ENCODE results near the gene ECM2. TPM values are rescaled to one million over a fixed set of nuclear protein-coding genes. Genes with fewer than 3 reads are reported as not detected.
"Not testable (repeated sequence)": the region's sequence is repeated elsewhere in the genome, so short reads cannot be mapped to it uniquely, and the experiment has no call there.

Gene ECM2
- 0.26 and 0.90 TPM in 2 replicates for total RNA-seq

DNA sequence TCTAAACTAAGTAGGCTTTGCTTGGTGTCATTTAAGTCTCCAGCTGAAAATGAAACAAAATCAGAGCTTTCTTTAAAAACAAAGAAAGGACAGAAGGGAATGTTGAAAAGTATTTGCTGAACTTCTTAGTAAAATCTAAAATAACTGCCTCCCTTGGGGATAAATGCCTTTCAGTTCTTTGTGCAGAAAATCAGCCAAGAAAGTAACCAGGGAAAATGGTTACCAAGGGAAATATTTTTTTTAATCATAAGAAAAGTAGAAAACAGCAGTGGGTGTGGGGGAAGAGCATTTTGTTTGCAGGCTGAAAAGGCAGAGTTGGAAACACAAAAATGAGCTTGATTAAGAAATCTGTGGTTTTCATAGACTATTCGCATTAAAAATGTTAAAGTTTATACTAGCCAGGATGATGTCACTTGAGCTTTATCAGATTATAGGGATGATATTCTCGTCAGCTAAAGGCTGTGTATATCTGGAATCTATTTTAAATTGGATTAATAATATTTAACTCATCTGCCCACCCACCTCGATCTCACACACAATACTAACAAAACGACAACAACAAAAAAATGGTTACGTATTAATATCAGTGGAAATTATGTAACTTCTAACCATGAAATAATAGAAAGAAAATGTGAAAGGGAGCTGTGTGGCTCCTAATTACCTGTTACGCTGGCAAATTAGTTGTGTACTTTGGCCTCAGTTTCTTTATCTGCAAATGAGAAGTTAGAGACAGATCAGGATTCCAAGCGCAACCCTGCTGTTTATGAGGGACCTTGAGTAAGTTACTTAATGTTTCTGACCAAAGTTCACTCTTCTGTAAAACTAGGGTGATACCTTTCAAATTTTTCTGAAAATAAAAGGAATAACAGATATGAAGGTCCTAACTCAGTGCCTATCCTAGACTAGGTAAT lies at the start of gene ECM2:
ECM2 (minus strand) TSS at position 51 of the 911 bp plus-strand sequence. CDS start 13,124 bp downstream, outside the sequence.
- Histone ChIP-seq H3K27me3 (ENCODE audit: control insufficient read depth, insufficient read depth, low read length) (no peaks in the 10 kb centered on the region), H3K4me3 (ENCODE audit: low read depth, low read length) (no peak within 1 kb of the TSS), H3K36me3 (ENCODE audit: control insufficient read depth, insufficient read depth, low read length) (no peaks in the 10 kb centered on the region)
- DNase-seq (ENCODE audit: low read depth) (no peak), FAIRE-seq (no peak)
- TF ChIP-seq, protein P1, sequence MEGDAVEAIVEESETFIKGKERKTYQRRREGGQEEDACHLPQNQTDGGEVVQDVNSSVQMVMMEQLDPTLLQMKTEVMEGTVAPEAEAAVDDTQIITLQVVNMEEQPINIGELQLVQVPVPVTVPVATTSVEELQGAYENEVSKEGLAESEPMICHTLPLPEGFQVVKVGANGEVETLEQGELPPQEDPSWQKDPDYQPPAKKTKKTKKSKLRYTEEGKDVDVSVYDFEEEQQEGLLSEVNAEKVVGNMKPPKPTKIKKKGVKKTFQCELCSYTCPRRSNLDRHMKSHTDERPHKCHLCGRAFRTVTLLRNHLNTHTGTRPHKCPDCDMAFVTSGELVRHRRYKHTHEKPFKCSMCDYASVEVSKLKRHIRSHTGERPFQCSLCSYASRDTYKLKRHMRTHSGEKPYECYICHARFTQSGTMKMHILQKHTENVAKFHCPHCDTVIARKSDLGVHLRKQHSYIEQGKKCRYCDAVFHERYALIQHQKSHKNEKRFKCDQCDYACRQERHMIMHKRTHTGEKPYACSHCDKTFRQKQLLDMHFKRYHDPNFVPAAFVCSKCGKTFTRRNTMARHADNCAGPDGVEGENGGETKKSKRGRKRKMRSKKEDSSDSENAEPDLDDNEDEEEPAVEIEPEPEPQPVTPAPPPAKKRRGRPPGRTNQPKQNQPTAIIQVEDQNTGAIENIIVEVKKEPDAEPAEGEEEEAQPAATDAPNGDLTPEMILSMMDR (IDR thresholded peaks at IDR 0.05; ENCODE audit: insufficient read depth, low read length, severe bottlenecking) = no peak

DNA sequence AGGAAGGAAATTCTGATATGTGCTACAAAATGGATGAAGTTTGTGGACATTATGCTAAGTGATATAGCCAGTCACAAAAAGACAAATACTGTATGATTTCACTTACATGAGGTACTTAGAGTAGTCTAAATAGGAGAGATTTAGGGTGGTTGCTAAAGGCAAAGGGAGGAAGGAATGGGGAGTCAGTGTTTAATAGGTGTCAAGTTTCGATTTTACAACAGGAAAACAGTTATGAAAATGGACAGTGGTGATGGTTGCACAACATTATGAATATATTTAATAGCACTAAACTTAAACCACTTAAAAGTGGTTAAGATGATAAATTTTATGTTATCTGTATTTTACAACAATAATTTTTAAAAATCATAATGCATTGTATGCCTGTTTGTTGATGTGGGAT lies 40.4 kb upstream of the ECM2 start:
- no peak for DNase-seq (ENCODE audit: low read depth)
- TF ChIP-seq, protein P1 (IDR thresholded peaks at IDR 0.05; ENCODE audit: insufficient read depth, low read length, severe bottlenecking) = no peak
- no peak for FAIRE-seq
- Histone ChIP-seq H3K27me3 (ENCODE audit: control insufficient read depth, insufficient read depth, low read length) (no peaks in the 10 kb centered on the region), H3K36me3 (ENCODE audit: control insufficient read depth, insufficient read depth, low read length) (no peaks in the 10 kb centered on the region), H3K4me3 (ENCODE audit: low read depth, low read length) (no peak overlapping the region)

DNA sequence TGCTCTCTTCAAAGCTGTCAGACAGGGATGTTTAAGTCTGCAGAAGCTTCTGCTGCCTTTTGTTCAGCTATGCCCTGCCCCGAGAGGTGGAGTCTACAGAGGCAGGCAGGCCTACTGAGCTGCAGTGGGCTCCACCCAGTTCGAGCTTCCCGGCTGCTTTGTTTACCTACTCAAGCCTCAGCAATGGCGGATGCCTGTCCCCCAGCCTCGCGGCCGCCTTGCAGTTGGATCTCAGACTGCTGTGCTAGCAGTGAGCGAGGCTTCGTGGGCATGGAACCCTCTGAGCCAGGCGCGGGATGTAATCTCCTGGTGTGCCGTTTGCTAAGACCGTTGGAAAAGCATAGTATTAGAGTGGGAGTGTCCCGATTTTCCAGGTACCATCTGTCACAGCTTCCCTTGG lies 37.8 kb upstream of the ECM2 start:
- not testable (repeated sequence) for FAIRE-seq; H3K4me3 ChIP-seq (ENCODE audit: low read depth, low read length); H3K27me3 ChIP-seq (ENCODE audit: control insufficient read depth, insufficient read depth, low read length); H3K36me3 ChIP-seq (ENCODE audit: control insufficient read depth, insufficient read depth, low read length); DNase-seq (ENCODE audit: low read depth)

DNA sequence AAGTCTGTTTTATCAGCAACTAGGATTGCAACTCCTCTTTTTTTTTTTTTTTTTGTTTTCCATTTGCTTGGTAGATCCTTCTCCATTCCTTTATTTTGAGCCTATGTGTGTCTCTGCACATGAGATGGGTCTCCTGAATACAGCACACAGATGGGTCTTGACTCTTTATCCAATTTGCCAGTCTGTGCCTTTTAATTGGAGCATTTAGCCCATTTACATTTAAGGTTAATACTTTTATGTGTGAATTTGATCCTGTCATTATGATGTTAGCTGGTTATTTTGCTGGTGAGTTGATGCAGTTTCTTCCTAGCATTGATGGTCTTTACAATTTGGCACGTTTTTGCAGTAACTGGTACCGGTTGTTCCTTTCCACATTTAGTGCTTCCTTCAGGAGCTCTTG lies 36.1 kb upstream of the ECM2 start:
- DNase-seq (ENCODE audit: low read depth); FAIRE-seq; H3K27me3 ChIP-seq (ENCODE audit: control insufficient read depth, insufficient read depth, low read length): not testable (repeated sequence)

DNA sequence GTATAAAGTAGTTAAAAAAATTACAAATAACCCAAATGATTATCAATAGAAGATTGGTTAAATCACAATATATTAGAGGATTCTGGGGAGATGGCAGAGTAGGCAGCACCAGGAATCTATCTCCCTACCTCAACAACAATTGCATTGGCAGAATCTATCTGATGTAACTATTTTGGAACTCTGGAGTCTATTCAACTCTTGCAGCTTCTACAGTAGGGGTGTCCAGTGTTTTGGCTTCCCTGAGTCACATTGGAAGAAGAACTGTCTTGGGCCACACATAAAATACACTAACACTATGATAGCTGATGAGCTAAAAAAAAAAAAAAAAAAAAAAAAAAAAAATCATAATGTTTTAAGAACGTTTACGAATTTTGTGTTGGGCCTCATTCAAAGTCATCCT lies 29.2 kb upstream of the ECM2 start:
- H3K27me3 ChIP-seq (ENCODE audit: control insufficient read depth, insufficient read depth, low read length) = no peaks in the 10 kb centered on the region
- H3K4me3 ChIP-seq (ENCODE audit: low read depth, low read length) = no peak overlapping the region
- DNase-seq (ENCODE audit: low read depth) = no peak
- no peak for FAIRE-seq
- TF ChIP-seq, protein P1 (IDR thresholded peaks at IDR 0.05; ENCODE audit: insufficient read depth, low read length, severe bottlenecking) = no peak
- no peaks in the 10 kb centered on the region for H3K36me3 ChIP-seq (ENCODE audit: control insufficient read depth, insufficient read depth, low read length)

More for the DNA sequence above, 36.1 kb upstream of the ECM2 start:
- H3K4me3 ChIP-seq (ENCODE audit: low read depth, low read length); H3K36me3 ChIP-seq (ENCODE audit: control insufficient read depth, insufficient read depth, low read length): not testable (repeated sequence)

DNA sequence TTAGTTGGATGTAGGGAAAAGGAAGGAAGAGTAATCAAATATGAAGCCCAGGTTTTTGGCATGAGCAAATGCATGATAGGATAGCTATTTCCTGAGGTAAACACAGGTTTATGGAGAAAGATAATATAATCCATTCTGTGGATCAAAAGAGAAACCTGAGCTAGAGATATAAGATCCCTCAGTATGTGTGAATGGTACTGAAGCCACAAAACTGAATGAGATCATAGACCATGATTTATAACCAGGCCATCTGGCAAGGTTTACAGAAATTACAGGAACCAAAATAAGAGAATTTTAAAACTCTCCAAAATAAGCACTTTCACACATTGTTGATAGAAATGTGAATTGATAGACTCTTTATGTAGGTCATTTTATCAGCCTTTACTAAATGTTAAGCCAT lies 28.7 kb upstream of the ECM2 start:
- DNase-seq (ENCODE audit: low read depth) (no peak), FAIRE-seq (no peak)
- no peaks in the 10 kb centered on the region for H3K27me3 ChIP-seq (ENCODE audit: control insufficient read depth, insufficient read depth, low read length)
- no peak overlapping the region for H3K4me3 ChIP-seq (ENCODE audit: low read depth, low read length)
- H3K36me3 ChIP-seq (ENCODE audit: control insufficient read depth, insufficient read depth, low read length) = no peaks in the 10 kb centered on the region
- TF ChIP-seq, protein P1 (IDR thresholded peaks at IDR 0.05; ENCODE audit: insufficient read depth, low read length, severe bottlenecking) = no peak

Data from bronchial epithelial cell (primary cell).